Body of pancreas (tissue), 4 donors: ENCODE data around the gene CAMTA1.

Experiments used
- POLR2A ChIP-seq, 3 donors: fragments of 450-650 bp; IDR thresholded peaks; one replicate each; pipeline ENCODE4 v1.6.1; 2016; ENCODE audit warnings: antibody characterized with exemption in 3 of 3, mild to moderate bottlenecking in 2 of 3
- TF ChIP-seq, protein P1 (sequence below), 7 experiments: fragments of 450-650 bp in 4 of 7; fragments of 200-600 bp in 3 of 7; sonication (generic) in 3 of 7; IDR thresholded peaks; one replicate each; pipeline ENCODE4 v1.5.1; 2016 to 2019; ENCODE audit warnings: antibody characterized with exemption in 7 of 7

DNA sequence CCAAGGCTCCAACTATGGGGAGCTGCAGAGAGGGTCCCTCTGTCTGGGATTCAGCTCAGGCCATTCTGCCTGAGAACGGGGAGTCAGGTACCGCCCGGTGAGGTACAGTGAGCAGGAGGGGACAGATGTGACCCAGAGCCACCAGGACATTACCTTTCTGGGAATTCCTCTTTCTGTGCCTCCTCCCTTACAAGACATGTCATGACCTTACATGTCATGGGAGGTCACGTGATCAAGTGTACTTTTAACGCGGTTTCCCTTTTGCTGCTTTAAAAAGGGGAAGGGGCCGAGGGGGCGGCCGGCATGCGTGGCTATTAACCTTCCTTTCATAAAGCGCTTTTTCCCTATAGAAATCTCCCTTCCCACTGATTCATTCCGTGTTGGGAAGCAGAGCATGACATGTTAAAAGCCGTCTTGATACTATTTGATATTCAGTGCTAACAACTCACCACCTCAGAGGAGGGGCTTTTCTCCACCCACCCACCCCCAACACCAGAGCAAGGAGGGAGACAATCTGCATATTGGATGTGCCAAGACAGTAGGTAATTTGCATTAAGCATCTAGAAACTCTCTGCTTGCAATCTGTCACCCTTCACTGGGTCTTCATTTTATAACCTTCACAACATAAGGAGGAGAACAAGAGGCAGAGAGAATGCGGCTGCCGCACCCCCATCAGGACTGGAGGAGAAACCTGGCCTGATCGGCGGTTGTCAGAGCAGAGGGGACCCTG, 872.2 kb downstream of the CAMTA1 start:
- no peak for TF ChIP-seq POLR2A (IDR thresholded peaks at IDR 0.05)
- TF ChIP-seq, protein P1, sequence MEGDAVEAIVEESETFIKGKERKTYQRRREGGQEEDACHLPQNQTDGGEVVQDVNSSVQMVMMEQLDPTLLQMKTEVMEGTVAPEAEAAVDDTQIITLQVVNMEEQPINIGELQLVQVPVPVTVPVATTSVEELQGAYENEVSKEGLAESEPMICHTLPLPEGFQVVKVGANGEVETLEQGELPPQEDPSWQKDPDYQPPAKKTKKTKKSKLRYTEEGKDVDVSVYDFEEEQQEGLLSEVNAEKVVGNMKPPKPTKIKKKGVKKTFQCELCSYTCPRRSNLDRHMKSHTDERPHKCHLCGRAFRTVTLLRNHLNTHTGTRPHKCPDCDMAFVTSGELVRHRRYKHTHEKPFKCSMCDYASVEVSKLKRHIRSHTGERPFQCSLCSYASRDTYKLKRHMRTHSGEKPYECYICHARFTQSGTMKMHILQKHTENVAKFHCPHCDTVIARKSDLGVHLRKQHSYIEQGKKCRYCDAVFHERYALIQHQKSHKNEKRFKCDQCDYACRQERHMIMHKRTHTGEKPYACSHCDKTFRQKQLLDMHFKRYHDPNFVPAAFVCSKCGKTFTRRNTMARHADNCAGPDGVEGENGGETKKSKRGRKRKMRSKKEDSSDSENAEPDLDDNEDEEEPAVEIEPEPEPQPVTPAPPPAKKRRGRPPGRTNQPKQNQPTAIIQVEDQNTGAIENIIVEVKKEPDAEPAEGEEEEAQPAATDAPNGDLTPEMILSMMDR (IDR thresholded peaks at IDR 0.05), result no peak
